PC-3 (cell line): ENCODE data around the gene HUS1. TPM values are rescaled to one million over a fixed set of nuclear protein-coding genes. Genes with fewer than 3 reads are reported as not detected.
"Not testable (repeated sequence)": the region's sequence is repeated elsewhere in the genome, so short reads cannot be mapped to it uniquely, and the experiment has no call there.

Experiments
- ATAC-seq: fragments of 200-7000 bp; cut with Tn5 transposase; 2 replicates; pipeline ENCODE4 v1.9.1; 2020; ENCODE audit warnings: mild to moderate bottlenecking, moderate library complexity
- BruUV-seq: library from RNA; stranded (reverse); fragments of 400-500 nt; replicated peaks from 2 replicates; lab custom pipeline; 2021; lab: Mats Ljungman, UMichigan
- CTCF ChIA-PET: fragments of 300-600 bp; sonication (Branson Sonifier 250); formaldehyde crosslinking; loops from one replicate; lab custom pipeline; 2022; ENCODE audit warnings: antibody characterized with exemption; lab: Charles Lee
- POLR2A ChIA-PET: fragments of 300-600 bp; sonication (Branson Sonifier 250); formaldehyde crosslinking; loops from one replicate; lab custom pipeline; 2022; ENCODE audit warnings: antibody characterized with exemption; ENCODE audit not compliant: unreplicated experiment; lab: Charles Lee
- DNase-seq: peaks from one replicate; pipeline ENCODE4 v3.0.0-alpha.2; 2015
- H2AFZ ChIP-seq: fragments of 300-600 bp; sonication (generic); 2 replicates; pipeline ENCODE4 v1.6.0; 2016; ENCODE audit warnings: antibody characterized with exemption, low read length
- H3F3A ChIP-seq: fragments of 300-600 bp; sonication (generic); one replicate; pipeline ENCODE4 v1.6.0; 2017; ENCODE audit warnings: antibody characterized with exemption, low read length, control low read depth, mild to moderate bottlenecking; ENCODE audit not compliant: unreplicated experiment
- H3K27ac ChIP-seq: fragments of 300-600 bp; sonication (generic); 2 replicates; pipeline ENCODE4 v1.5.1; 2016; ENCODE audit warnings: mild to moderate bottlenecking, low read length
- H3K27me3 ChIP-seq: fragments of 300-600 bp; sonication (generic); 2 replicates; pipeline ENCODE4 v1.6.1; 2016; ENCODE audit warnings: low read length, mixed read lengths
- H3K36me3 ChIP-seq: fragments of 300-600 bp; sonication (generic); 2 replicates; pipeline ENCODE4 v1.6.1; 2016; ENCODE audit warnings: low read depth, mixed run types, low read length, mixed read lengths
- H3K4me1 ChIP-seq: fragments of 300-600 bp; sonication (generic); 2 replicates; pipeline ENCODE4 v1.5.1; 2016; ENCODE audit warnings: low read length; ENCODE audit not compliant: insufficient read depth
- H3K4me2 ChIP-seq: fragments of 300-600 bp; sonication (generic); 2 replicates; pipeline ENCODE4 v1.6.0; 2016; ENCODE audit warnings: low read length
- H3K4me3 ChIP-seq: fragments of 300-600 bp; sonication (generic); 2 replicates; pipeline ENCODE4 v1.5.1; 2016; ENCODE audit warnings: mild to moderate bottlenecking, low read length, mixed read lengths
- H3K79me2 ChIP-seq: fragments of 300-600 bp; sonication (generic); 2 replicates; pipeline ENCODE4 v1.6.1; 2017; ENCODE audit warnings: low read length, mixed read lengths
- H3K9ac ChIP-seq: fragments of 300-600 bp; sonication (generic); 2 replicates; pipeline ENCODE4 v1.6.0; 2016; ENCODE audit warnings: mild to moderate bottlenecking, low read length
- H3K9me2 ChIP-seq: fragments of 300-600 bp; sonication (generic); replicated peaks from 2 replicates; pipeline ENCODE4 v1.6.1; 2016; ENCODE audit warnings: mixed run types, low read length, mixed read lengths
- H3K9me3 ChIP-seq: fragments of 300-600 bp; sonication (generic); 2 replicates; pipeline ENCODE4 v1.6.1; 2016; ENCODE audit warnings: low read length, mixed read lengths
- H4K20me1 ChIP-seq: fragments of 300-600 bp; sonication (generic); 2 replicates; pipeline ENCODE4 v1.6.1; 2016; ENCODE audit warnings: low read length, mixed read lengths
- CTCF ChIP-seq: fragments of 300-600 bp; sonication (generic); conservative IDR thresholded peaks from 2 replicates; pipeline ENCODE4 v1.5.1; 2017; ENCODE audit warnings: antibody characterized with exemption, low read depth, mild to moderate bottlenecking, low read length
- EZH2 ChIP-seq: fragments of 300-600 bp; sonication (generic); IDR thresholded peaks from one replicate; pipeline ENCODE4 v1.6.1; 2017; ENCODE audit warnings: antibody characterized with exemption, mild to moderate bottlenecking, low read length; ENCODE audit not compliant: unreplicated experiment
- EZH2phosphoT487 ChIP-seq: fragments of 300-600 bp; sonication (generic); IDR thresholded peaks from 2 replicates; pipeline ENCODE4 v1.6.1; 2018; ENCODE audit warnings: mild to moderate bottlenecking, antibody characterized with exemption, low read length, borderline replicate concordance
- intact Hi-C: fragments of 100-400 bp; cut with micrococcal nuclease; formaldehyde crosslinking; loops from 2 replicates; pipeline ENCODE4 v1.9.0; 2023
- total RNA-seq: library from RNA; depleted of rRNA; stranded (reverse); fragments of >200 nt; gene quantifications from 2 replicates; pipeline ENCODE4 v1.2.3, GENCODE V29; 2014

HUS1 gene
- total RNA-seq, 1 experiment from 2014 or later: 23.2 TPM

GRCh38 chr7:48004032-48004431 is 24.6 kb upstream of the HUS1 start:
- H3K4me3 ChIP-seq: no peak overlapping the region
- no peak overlapping the region for H2AFZ ChIP-seq
- H3K36me3 ChIP-seq: no peaks in the 10 kb centered on the region
- no peak overlapping the region for H3K9ac ChIP-seq
- H3K79me2 ChIP-seq: no peaks in the 10 kb centered on the region
- DNase-seq (no peak), ATAC-seq (no peak)
- intact Hi-C loops: no loop called here
- H3K4me1 ChIP-seq: peaks cover 8% of the 10 kb centered on the region
- H3K9me3 ChIP-seq: no peaks in the 10 kb centered on the region
- ChIA-PET POLR2A (no interaction called here), CTCF (no interaction called here)
- TF ChIP-seq CTCF (no peak), EZH2phosphoT487 (no peak), EZH2 (no peak)
- no peak overlapping the region for H3K4me2 ChIP-seq
- no peaks in the 10 kb centered on the region for H3K9me2 ChIP-seq
- no peaks in the 10 kb centered on the region for H4K20me1 ChIP-seq
- H3K27ac ChIP-seq: no peak overlapping the region
- no peaks in the 10 kb centered on the region for H3F3A ChIP-seq
- no peaks in the 10 kb centered on the region for H3K27me3 ChIP-seq
- no TSS peak for BruUV-seq

- H3K4me2 ChIP-seq: peak overlapping the region; percentile 2
- H3K4me3 ChIP-seq, H3K79me2 ChIP-seq, H3K36me3 ChIP-seq, H3K27ac ChIP-seq, intact Hi-C loops, H4K20me1 ChIP-seq, H2AFZ ChIP-seq, BruUV-seq, H3K4me1 ChIP-seq, H3K9me3 ChIP-seq, H3F3A ChIP-seq, H3K27me3 ChIP-seq, H3K9ac ChIP-seq, POLR2A ChIA-PET, H3K9me2 ChIP-seq: not testable (repeated sequence)
- CTCF ChIA-PET: interaction anchor here (0.6 kb wide), 1 partner anchor 48 kb away, joined by 3 read pairs; no protein-coding TSS in a partner anchor
- ATAC-seq (peak; percentile 42; the same call in 1 of the 2 replicates), DNase-seq (peak; percentile 47)
Observed at GRCh38 chr7:48000164-48000563, 20.7 kb upstream of the HUS1 start.

- H3K27ac ChIP-seq: no peak overlapping the region
- BruUV-seq: no TSS peak
- no peak overlapping the region for H3K4me3 ChIP-seq
- no peak overlapping the region for H3K9ac ChIP-seq
- no peak overlapping the region for H3K4me2 ChIP-seq
- H3K4me1 ChIP-seq: peaks cover 8% of the 10 kb centered on the region
- no peaks in the 10 kb centered on the region for H3K27me3 ChIP-seq
- H3K9me2 ChIP-seq: no peaks in the 10 kb centered on the region
- intact Hi-C loops: no loop called here
- H3K79me2 ChIP-seq: no peaks in the 10 kb centered on the region
- no peak for DNase-seq
- ChIA-PET POLR2A (no interaction called here), CTCF (interaction anchor here (0.6 kb wide), 1 partner anchor 47 kb away, joined by 3 read pairs; no protein-coding TSS in a partner anchor)
- no peaks in the 10 kb centered on the region for H3F3A ChIP-seq
- no peaks in the 10 kb centered on the region for H3K9me3 ChIP-seq
- H2AFZ ChIP-seq: no peak overlapping the region
- no peak for TF ChIP-seq EZH2
- TF ChIP-seq CTCF: no peak
- TF ChIP-seq EZH2phosphoT487: no peak
- no peak for ATAC-seq
- H4K20me1 ChIP-seq: no peaks in the 10 kb centered on the region
- H3K36me3 ChIP-seq: no peaks in the 10 kb centered on the region
Observed at GRCh38 chr7:47999413-47999812, 20.0 kb upstream of the HUS1 start.
